ENCODE results near the gene FBLN2.

Gene FBLN2

DNA sequence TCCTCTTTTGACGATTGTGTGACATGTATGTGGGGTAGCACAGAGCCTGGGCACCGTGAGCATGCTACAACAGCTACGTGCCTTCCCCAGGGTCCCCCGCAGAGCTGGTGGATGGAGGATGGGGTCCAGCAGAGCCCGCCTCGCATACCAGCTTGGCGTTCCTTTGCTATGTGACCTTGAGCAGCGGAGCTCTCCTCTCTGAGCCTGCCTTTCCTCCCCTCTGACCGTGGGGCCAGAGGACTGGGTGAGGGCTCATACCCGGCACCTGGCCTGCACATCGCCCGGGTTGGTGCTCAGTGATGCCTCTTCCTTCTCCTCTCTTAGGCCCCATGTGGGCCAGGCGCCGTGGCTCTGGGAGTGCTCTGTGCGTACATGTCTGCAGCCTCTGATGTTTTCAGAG, 73.4 kb downstream of the FBLN2 start:
- no peak for DNase-seq (ENCODE audit: low read depth in 2 of 2)

DNA sequence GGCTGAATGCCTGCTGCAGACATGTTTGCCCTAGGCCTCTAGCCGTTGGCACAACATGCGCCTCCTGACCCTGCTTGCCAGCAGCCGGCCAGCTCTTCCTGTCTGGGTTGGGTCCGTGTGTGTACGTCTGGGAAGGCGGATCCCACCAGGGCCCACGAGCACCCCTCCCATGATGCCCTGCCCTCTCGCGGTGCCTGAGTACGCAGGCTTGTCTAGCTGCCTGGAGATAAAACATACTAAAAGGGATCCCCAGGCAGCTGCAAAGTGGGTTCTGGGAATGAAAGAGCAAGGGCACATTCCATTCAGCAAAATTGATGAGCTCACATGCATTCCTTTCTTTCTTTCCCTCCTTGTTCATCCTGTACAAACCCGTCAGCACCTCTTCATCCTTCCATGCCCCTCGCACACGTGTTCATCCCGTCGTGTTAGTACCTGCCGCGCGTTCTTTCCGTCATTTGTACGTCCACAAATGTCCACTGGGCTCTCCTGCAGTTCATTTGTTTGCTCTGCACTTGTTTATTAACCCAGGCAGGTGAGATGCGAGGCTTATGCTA, 74.3 kb downstream of the FBLN2 start:
- DNase-seq (ENCODE audit: low read depth in 2 of 2) = no peak

DNA sequence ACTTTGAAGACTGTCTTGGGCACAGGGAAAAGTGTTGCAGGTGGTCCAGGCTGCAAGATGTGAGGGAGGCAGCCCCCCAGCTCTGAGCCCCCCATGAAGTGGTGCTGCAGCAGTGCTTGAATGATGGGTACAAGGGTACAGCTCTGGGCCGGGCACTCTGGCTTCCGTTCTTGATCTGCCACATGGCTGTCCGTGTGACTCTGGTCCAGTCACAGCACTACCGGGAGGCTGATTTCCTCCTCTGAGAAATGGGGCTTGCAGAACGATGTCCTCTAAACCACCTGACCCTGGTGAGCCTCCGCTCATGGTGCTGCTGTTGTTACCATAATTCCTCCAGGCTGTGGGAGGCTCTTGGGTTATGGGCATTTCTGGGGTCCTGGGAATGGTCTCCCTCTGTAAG, 75.1 kb downstream of the FBLN2 start:
- no peak for DNase-seq (ENCODE audit: low read depth in 2 of 2)

DNA sequence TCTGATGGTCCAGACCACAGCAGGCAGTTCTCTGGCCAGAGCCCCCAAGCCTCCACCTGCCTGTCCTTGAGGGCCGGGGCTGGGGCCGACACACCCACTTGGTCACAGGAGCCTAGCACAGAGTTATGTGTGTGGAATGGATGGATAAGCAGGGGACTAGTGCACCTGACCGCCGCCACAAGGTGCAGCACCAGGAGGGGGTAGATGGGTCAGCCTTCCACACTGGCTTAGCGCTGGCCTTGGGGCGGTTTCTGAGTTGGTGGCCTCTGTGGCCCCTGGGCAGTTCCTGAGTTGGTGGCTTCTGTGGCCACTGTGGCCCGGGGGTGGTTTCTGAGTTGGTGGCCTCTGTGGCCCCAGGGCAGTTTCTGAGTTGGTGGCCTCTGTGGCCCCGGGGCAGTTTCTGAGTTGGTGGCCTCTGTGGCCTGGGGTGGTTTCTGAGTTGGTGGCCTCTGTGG, 75.8 kb downstream of the FBLN2 start:
- no peak for DNase-seq (ENCODE audit: low read depth in 2 of 2)

DNA sequence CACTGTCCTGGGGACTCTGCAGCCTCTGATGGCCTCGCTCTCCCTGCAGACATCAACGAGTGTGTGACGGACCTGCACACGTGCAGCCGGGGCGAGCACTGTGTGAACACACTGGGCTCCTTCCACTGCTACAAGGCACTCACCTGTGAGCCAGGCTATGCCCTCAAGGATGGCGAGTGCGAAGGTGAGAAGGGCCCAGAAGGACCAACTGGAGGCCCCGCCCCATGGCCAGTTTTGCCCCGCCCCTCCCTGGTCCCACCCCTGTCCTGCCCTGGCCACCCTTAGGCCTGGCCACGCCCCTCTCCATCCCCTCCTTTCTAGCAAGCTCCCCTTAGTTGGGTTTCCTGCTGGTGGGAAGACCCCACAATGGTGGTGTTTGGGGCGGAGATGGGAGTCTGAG, 77.5 kb downstream of the FBLN2 start:
- DNase-seq (ENCODE audit: low read depth in 2 of 2) = no peak

DNA sequence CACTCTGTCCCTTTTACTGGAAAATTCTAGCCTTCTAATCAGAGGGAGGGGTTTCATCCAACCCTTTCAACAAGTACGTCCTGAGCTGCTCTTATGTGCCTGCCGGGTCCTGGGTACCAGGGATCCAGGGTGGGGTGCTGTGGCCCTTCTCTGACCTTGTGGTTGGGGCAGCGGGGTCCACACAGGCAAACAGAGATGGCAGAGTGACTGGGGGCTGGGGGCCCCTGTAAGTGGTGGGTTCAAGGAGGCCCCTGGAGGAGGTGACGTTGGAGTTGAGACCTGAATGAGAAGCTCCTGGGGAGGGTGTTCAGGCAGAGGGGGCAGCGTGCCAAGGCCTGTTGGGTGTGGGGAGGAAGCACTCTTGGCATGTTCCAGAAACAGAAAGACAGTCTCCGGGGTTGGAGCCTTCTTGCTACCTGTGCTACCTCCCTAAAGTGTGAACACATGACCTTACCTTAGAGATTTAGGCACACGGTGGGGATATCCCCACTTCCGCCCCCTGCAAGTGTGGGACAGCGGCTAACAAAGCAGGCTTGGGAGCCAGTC, 78.1 kb downstream of the FBLN2 start:
- no peak for DNase-seq (ENCODE audit: low read depth in 2 of 2)

DNA sequence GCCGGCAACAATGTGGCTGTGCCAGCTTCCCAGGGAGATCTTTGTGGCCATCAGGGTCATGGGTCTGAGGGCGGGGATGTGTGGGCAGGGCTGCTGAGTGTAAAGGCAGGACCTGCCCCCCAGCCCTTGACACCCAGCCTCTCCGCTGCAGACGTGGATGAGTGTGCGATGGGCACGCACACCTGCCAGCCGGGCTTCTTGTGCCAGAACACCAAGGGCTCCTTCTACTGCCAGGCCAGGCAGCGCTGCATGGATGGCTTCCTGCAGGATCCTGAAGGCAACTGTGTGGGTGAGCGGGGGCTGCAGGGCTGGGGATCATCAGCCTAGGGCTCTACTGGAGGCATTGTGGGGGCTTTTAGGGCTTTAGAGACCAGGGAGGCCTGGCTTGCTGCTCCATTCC, 78.8 kb downstream of the FBLN2 start:
- no peak for DNase-seq (ENCODE audit: low read depth in 2 of 2)

DNA sequence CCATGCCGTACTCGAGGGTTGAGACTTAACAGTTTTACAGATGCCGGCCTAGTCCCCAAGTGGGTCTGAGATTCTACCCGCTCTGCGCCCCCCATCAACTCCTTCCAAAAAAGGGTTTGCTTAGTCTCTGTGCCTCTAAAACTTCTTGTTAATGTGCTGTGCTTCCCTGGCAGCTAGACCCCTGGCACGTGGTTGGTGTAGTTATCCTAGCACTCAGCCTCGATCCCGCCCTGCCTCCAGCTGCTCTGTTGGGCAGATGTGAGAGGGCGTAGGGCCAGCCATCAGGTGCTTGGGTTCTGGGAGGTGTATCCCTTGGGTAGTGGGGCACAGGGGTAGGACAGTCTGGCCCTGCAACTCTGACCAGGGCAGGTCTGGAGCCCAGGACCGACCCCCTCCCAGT, 79.5 kb downstream of the FBLN2 start:
- no peak for DNase-seq (ENCODE audit: low read depth in 2 of 2)

DNA sequence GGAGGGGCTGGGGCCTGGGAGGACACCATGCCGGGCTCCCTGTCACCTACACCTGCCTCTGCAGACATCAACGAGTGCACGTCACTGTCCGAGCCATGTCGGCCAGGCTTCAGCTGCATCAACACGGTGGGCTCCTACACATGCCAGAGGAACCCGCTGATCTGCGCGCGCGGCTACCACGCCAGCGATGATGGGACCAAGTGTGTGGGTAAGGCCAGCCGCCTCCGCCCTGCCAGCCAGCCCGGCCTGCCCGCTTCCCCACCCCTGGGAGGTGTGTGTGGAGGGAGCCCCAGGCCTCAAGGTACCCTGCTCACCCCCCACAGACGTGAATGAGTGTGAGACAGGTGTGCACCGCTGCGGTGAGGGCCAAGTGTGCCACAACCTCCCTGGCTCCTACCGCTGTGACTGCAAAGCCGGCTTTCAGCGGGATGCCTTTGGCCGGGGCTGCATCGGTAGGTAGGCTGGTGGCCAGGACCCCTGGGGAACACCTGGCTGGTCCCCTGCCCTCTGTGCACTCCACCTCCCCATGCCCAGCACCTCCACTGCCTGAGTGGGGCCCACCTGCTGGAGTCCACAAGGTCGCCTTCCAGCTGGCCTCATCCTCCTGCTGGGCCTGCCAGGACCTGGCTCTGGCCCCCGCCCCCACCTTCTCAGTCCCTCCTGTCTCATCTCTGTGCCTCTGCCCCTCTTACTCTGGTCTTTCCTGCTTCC, 80.1 kb downstream of the FBLN2 start:
- DNase-seq (ENCODE audit: low read depth in 2 of 2) = no peak

DNA sequence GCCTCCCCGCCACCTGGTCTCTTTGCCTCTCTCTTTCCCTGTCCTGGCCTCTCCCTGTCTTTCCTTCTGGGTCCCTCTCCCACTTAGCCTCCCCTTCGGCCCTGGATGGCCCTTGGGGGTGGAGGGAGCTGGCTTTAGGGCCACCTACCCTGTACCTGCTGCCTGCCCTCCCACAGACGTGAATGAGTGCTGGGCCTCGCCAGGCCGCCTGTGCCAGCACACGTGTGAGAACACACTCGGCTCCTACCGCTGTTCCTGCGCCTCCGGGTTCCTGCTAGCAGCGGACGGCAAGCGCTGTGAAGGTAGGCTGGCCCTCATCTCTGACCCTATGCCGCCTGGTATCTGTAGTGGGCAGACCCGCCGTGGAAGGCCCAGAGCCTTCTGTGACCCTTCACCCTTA, 80.7 kb downstream of the FBLN2 start:
- no peak for DNase-seq (ENCODE audit: low read depth in 2 of 2)

DNA sequence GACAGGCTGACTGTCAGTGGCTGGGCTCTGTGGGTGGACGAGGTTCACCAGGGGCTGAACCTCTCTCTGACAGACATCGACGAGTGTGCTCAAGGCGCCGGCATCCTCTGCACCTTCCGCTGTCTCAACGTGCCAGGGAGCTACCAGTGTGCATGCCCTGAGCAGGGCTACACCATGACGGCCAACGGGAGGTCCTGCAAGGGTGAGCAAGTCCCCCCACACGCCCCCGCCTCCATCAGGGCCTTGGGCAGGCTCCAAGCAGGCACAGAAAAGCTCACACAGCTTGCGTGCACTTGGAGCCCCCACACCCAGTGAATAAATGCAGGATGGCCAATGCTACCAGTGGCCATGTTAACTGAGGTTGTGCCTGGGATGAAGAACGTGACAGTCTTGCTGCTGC, 82.3 kb downstream of the FBLN2 start:
- DNase-seq (ENCODE audit: low read depth in 2 of 2) = no peak

DNA sequence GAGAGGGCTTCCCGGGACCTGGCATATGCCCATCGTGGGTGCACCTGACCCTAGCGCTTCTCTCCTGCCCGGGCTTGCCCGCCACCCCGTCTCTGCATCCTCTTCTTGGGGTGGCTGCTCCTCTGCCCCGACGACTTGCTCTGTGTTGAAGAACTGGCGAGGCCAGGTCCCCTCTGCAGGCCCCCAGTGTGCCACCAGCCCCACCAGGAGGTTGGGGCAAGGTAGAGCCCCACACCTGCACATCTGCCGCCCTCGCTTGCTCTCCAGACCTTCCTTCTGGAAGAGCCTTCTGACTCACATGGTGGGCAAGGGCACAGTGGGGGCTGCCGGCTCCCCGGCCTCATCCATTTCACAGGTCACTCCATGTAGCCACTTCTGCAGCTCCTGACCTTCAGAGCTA, 84.3 kb downstream of the FBLN2 start:
- DNase-seq (ENCODE audit: low read depth in 2 of 2) = no peak

DNA sequence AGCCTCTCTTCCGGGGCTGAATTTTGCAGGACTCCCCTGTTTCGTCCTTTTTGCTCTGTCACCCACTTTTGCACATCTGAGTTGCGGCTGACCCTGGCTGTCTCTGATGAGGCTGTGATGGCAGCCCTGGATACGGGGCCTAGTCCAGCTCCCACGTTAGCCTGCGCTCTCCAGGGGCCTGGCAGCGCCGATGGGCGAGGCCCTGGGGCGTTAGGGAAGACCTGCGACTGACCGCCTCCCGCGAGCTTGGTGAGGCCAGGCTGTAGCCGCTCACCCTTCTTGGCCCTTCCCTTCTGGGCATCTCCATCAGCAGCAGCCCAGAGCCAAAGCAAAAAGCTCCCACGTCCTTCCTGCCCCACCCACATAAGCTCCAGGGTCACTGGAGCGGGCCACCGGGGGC, 85.2 kb downstream of the FBLN2 start:
- no peak for DNase-seq (ENCODE audit: low read depth in 2 of 2)

DNA sequence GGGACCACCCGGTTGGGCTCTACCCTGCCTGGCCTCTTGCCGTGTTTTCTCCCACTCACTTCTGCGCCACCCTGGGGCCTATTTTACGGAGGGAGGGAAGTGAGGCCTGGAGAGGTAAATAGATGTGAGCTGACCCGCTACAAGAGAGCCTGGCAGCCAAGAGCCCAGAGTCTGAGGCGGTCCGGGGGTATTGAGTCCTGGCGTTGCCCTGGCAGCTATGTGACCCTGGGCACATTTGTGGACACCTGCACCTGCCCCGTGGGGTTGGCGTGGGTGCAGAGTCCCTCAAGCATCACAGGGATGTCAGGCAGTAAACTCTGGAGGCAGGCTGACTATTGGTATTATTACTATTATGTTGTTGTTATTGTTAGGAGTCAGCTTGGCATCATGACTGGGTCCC, 85.7 kb downstream of the FBLN2 start:
- DNase-seq (ENCODE audit: low read depth in 2 of 2) = no peak

DNA sequence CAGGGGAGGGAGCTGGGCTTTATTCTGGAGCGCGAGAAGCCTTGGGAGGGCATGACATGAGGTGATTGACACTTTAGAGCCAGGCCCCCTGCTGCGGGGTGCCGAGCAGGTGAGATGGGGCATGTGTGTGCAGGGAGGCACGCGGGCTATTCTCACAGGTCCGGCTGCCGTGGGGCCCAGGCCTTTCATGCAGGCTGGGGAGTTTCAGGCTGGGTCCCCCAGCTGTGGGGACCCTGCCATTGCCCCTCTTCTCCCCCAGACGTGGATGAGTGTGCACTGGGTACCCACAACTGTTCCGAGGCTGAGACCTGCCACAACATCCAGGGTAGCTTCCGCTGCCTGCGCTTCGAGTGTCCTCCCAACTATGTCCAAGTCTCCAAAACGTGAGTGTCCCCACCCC, 87.3 kb downstream of the FBLN2 start:
- no peak for DNase-seq (ENCODE audit: low read depth in 2 of 2)

DNA sequence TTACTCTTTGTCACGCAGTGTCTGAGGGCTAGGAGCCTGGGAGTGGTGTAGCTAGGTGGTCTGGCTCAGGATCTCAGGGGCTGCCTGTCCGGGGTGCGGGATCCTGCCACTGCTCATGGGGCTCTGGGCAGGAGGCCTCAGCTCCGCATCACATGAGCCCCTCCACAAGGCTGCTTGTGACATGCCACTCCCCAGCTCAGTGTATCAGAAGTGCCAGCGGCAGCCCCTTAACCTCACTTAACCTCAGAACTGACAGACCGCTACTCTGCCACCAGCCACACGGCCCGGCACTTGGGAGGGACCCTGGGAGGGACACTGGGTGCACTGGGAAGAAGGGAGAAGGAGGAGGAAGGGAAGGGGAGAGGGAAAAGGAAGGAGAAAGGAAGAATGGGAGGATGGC, 87.9 kb downstream of the FBLN2 start:
- DNase-seq (ENCODE audit: low read depth in 2 of 2) = no peak

DNA sequence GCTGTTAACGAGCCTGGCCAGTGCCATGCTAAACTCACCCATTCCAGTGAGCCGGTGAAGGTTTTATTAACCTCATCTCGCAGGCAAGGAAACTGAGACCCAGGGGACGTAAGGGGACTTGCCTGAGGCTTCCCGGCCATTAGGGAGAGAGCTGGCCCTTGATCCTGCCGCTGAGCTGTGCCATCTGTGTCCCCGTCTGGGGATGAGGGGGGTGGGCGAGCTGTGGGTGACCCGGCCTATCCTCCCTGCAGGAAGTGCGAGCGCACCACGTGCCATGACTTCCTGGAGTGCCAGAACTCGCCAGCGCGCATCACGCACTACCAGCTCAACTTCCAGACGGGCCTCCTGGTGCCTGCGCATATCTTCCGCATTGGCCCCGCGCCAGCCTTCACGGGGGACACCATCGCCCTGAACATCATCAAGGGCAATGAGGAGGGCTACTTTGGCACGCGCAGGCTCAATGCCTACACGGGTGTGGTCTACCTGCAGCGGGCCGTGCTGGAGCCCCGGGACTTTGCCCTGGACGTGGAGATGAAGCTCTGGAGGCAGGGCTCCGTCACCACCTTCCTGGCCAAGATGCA, 88.5 kb downstream of the FBLN2 start:
- no peak for DNase-seq (ENCODE audit: low read depth in 2 of 2)

DNA sequence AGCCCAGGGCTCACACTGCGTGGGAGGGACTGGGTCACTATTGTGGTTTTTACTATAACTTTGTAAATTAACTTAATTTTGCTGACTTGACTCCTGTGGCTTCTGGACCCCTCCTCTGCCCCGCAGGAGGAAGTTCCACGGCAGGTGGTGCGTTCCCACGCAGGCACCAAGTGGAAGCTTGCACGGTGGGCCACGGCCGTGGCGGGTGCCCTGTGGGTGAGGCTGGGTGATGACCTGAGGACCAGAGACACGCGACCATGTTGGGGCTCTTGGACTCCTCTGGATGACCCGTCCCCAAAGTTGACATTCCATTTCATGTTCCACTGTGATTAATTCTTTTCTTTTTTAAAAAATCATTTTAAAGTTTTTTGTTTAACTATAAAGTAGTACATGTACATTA, 89.0 kb downstream of the FBLN2 start:
- DNase-seq (ENCODE audit: low read depth in 2 of 2) = no peak

DNA sequence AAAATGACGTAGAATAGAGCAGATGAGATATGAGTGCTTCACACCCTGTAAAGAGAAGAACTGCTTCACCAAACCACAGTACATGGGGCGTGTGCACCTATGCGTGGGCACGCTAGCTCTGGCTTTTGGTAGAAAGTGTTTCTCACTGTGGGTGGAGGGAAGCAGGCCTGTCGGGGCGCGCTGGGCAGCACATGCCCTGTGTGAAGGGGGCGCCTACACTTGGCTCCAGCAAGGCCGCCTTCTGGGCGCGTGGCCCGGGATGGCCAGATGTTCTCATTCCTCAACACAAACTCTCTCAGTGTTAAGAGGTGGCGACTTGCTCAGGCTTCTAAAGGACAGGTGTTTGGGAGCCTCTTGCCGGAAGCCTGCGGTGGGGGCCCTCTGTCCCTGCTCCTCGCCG, 90.0 kb downstream of the FBLN2 start:
- no peak for DNase-seq (ENCODE audit: low read depth in 2 of 2)

DNA sequence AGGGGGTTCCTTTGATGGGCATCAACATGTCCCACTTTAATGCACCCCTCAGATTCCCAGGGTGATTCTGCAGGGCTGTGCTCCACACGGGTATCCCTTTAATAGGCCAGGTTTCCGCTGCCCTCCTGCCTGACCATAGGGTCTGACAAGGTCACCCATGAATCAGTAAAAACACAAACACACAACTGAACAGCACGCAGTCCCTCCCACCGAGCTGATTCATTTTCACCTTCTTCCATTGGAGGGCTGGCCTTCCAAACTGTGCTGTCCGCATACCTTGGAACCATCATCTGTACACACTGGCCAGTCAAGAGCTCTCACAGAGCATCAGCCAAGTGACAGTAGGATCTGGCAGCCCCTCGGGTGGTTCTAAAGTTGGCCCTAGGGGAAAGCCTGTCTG, 93.7 kb downstream of the FBLN2 start:
- DNase-seq (ENCODE audit: low read depth in 2 of 2) = no peak

DNA sequence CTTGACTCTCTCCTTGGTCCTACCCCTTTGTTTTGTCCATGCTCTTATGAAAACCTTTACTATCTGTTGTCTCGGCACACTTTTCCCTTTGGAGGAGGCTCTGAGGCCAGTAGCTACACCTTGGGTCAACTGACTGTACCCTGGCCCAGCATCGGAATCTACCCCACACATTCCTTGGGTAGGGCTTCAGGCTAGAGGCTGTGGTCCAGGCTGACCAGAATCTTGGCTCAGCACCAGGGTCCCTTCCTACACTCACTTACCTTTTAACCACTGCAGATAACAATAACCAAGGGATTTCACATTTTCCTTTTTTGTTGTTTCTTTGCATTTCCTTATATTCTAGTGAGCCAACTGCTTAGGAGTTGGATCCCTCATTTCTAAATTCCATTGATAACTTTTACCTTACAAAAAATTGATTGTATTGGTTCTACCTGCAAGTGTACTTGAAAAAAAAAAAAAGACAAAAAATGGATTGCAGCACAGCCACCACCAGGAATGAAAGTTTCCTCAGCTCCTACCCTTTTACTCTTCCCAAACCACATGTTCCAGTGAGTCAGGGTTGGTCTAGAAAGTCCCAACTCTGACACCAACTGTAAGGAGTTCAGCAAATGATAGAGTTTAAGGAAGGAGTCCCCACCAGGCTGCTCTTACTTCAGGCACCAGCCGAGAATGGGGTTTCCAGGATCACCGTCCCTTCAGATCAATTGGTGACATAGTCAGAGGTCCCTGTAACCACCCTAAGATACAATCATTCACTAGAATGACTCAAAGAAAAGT, 95.6 kb downstream of the FBLN2 start:
- no peak for DNase-seq (ENCODE audit: low read depth in 2 of 2)

DNA sequence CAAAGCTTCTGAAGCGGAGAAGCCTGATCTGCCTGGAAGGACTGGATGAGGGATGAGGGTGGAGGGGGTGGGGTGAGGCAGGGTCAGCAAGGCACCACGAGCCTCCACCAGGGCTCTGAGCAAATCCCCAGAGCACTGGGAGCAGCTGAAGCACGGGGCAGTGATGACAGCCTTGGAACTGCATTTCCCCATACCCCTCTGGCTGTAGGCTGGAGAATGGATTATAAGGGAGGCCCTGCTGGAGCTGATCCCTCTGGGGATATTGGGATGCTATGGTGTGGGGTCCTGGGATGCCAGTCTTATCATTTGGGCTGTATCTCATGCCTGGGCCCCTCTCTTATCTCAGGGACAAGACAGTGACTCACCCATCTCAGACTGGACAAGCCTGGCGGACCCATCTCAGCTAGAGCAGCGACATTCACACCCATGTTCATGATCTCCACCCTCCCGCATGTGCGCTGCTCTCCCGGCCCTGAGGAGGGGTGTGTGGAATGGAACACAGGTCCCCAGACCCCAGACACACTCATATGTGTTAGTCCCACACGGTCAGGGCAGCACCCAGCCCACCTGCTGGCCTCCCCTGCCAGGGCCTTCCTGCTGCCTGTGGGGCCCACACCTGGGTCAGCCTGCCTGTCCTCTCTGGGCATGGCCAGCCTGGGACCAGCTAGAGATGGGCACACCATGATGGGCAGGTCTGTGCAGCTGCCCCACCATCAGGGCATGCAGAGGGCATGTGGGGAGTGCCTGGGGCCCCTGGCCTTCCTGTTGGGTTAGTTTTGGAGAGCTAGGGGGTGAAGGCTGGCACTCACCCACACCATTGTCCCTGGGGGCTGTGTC, 97.1 kb downstream of the FBLN2 start:
- DNase-seq (ENCODE audit: low read depth in 2 of 2) = no peak

All from stimulated activated CD4-positive, alpha-beta T cell treated with anti-CD3 and anti-CD28 coated beads, Interleukin-1b, Interleukin-23, amount 100 ng/mL, for 1 hour (primary cell).